DND-41 (cell line): Measurements from ENCODE around the gene KREMEN2.

ENCODE experiments used
- ATAC-seq: fragments of 200-7000 bp; cut with Tn5 transposase; 3 replicates; pipeline ENCODE4 v1.9.1; 2021; ENCODE audit warnings: low read depth; ENCODE audit not compliant: insufficient read depth
- DNase-seq: peaks from one replicate; pipeline ENCODE4 v3.0.0-alpha.2; 2020
- H2AFZ ChIP-seq: 2 replicates; pipeline ENCODE4 v1.6.0; 2012; ENCODE audit warnings: low read depth, low read length
- H3K27ac ChIP-seq: 2 replicates; pipeline ENCODE4 v1.5.1; 2012; ENCODE audit warnings: low read length, inconsistent platforms
- H3K27me3 ChIP-seq: fragments of 200-600 bp; sonication (generic); 2 replicates; pipeline ENCODE4 v1.6.0; 2012; ENCODE audit warnings: low read length, mild to moderate bottlenecking, inconsistent platforms; ENCODE audit not compliant: insufficient read depth, poor library complexity
- H3K36me3 ChIP-seq: 2 replicates; pipeline ENCODE4 v1.5.1; 2012; ENCODE audit warnings: low read length, inconsistent platforms; ENCODE audit not compliant: insufficient read depth
- H3K4me1 ChIP-seq: 2 replicates; pipeline ENCODE4 v1.5.1; 2012; ENCODE audit warnings: mild to moderate bottlenecking, low read length; ENCODE audit not compliant: insufficient read depth
- H3K4me2 ChIP-seq: 2 replicates; pipeline ENCODE4 v1.6.0; 2012; ENCODE audit warnings: mild to moderate bottlenecking, moderate library complexity, low read length, inconsistent platforms; ENCODE audit not compliant: insufficient read depth
- H3K4me3 ChIP-seq, 2 experiments: fragments of 200-600 bp in 1 of 2; shearing (Covaris generic) in 1 of 2; 2 replicates each; pipeline ENCODE4 v1.5.1; 2012 to 2016; ENCODE audit warnings: inconsistent platforms in 2 of 2, low read length in 2 of 2, mild to moderate bottlenecking in 2 of 2, low read depth in 1 of 2, moderate library complexity in 1 of 2
- H3K79me2 ChIP-seq: 2 replicates; pipeline ENCODE4 v1.6.0; 2012; ENCODE audit warnings: low read length, inconsistent platforms; ENCODE audit not compliant: insufficient read depth
- H3K9ac ChIP-seq: 2 replicates; pipeline ENCODE4 v1.6.0; 2012; ENCODE audit warnings: low read depth, mild to moderate bottlenecking, inconsistent platforms, low read length, moderate library complexity
- H3K9me3 ChIP-seq: 2 replicates; pipeline ENCODE4 v1.5.1; 2012; ENCODE audit warnings: low read length, moderate library complexity, mild to moderate bottlenecking, inconsistent platforms; ENCODE audit not compliant: insufficient read depth, severe bottlenecking
- H4K20me1 ChIP-seq: 2 replicates; pipeline ENCODE4 v1.6.0; 2012; ENCODE audit warnings: low read length; ENCODE audit not compliant: insufficient read depth
- CTCF ChIP-seq: IDR thresholded peaks from 2 replicates; pipeline ENCODE4 v1.5.1; 2012; ENCODE audit warnings: borderline replicate concordance, low read length, moderate library complexity, mild to moderate bottlenecking; ENCODE audit not compliant: poor library complexity, severe bottlenecking; ENCODE audit errors: extremely low read depth
- EZH2 ChIP-seq: IDR thresholded peaks from 3 replicates; pipeline ENCODE4 v1.6.1; 2012; ENCODE audit warnings: borderline replicate concordance, low read depth, mild to moderate bottlenecking, moderate library complexity, low read length, inconsistent platforms; ENCODE audit not compliant: severe bottlenecking

Gene KREMEN2

GRCh38 chr16:3009568-3010390 lies 45.7 kb downstream of the KREMEN2 start:
- Histone ChIP-seq H3K27me3 (no peaks in the 10 kb centered on the region), H3K4me1 (peaks cover 39% of the 10 kb centered on the region), H2AFZ (no peak overlapping the region), H3K4me3 (no peak overlapping the region), H3K4me2 (no peak overlapping the region), H3K9ac (no peak overlapping the region), H3K27ac (no peak overlapping the region), H3K36me3 (no peaks in the 10 kb centered on the region), H3K79me2 (no peaks in the 10 kb centered on the region), H4K20me1 (peaks cover 5% of the 10 kb centered on the region; the same call in 1 of the 2 replicates), H3K9me3 (no peaks in the 10 kb centered on the region)
- TF ChIP-seq EZH2 (no peak), CTCF (no peak)
- no peak for ATAC-seq
- no peak for DNase-seq

- TF ChIP-seq CTCF (no peak), EZH2 (no peak)
- Histone ChIP-seq H3K27me3 (no peaks in the 10 kb centered on the region), H3K79me2 (no peaks in the 10 kb centered on the region), H2AFZ (no peak overlapping the region), H3K4me1 (peaks cover 35% of the 10 kb centered on the region), H3K4me3 (no peak overlapping the region), H4K20me1 (peaks cover 5% of the 10 kb centered on the region; the same call in 1 of the 2 replicates), H3K9me3 (no peaks in the 10 kb centered on the region), H3K36me3 (no peaks in the 10 kb centered on the region), H3K4me2 (no peak overlapping the region), H3K9ac (no peak overlapping the region), H3K27ac (no peak overlapping the region)
- DNase-seq (no peak), ATAC-seq (no peak)
Observed at GRCh38 chr16:3010510-3010909, 46.4 kb downstream of the KREMEN2 start.

- H3K4me3 ChIP-seq: no peak overlapping the region
- no peaks in the 10 kb centered on the region for H3K9me3 ChIP-seq
- peaks cover 21% of the 10 kb centered on the region for H3K4me1 ChIP-seq
- TF ChIP-seq EZH2 (no peak), CTCF (no peak)
- no peaks in the 10 kb centered on the region for H3K27me3 ChIP-seq
- H2AFZ ChIP-seq: no peak overlapping the region
- no peaks in the 10 kb centered on the region; the same call in 1 of the 2 replicates for H4K20me1 ChIP-seq
- no peak for DNase-seq
- no peak overlapping the region for H3K4me2 ChIP-seq
- ATAC-seq: no peak
- no peaks in the 10 kb centered on the region for H3K36me3 ChIP-seq
- H3K79me2 ChIP-seq: no peaks in the 10 kb centered on the region
- H3K27ac ChIP-seq: no peak overlapping the region
- no peak overlapping the region for H3K9ac ChIP-seq
Observed at GRCh38 chr16:3012246-3012645, 48.2 kb downstream of the KREMEN2 start.
